ENCODE results near the gene LIPF. TPM values are rescaled to one million over a fixed set of nuclear protein-coding genes. Genes with fewer than 3 reads are reported as not detected.

LIPF gene
- polyA plus RNA-seq, 1 donor from 2014 or later = not detected

GRCh38 chr10:88620441-88620840, 43.8 kb upstream of the LIPF start:
- Histone ChIP-seq H3K36me3 (ENCODE audit: insufficient read depth, low read length) (no peaks in the 10 kb centered on the region), H3K9ac (ENCODE audit: low read length) (no peak overlapping the region), H4K20me1 (ENCODE audit: insufficient read depth) (no peaks in the 10 kb centered on the region), H3K9me3 (ENCODE audit: low read length) (no peaks in the 10 kb centered on the region), H3F3A (ENCODE audit: insufficient read depth, low read length, poor library complexity, severe bottlenecking) (no peaks in the 10 kb centered on the region), H3K27me3 (ENCODE audit: insufficient read depth, low read depth, low read length) (no peaks in the 10 kb centered on the region), H3K4me2 (ENCODE audit: low read length) (no peak overlapping the region), H3K79me2 (replicated peaks; ENCODE audit: insufficient read depth, low read length) (no peaks in the 10 kb centered on the region), H2AFZ (ENCODE audit: low read depth, low read length) (no peak overlapping the region), H3K4me3 (ENCODE audit: low read length) (no peak overlapping the region), H3K27ac (ENCODE audit: low read length) (no peak overlapping the region), H3K9me2 (ENCODE audit: insufficient read depth, low read length) (no peaks in the 10 kb centered on the region)
- no peak for TF ChIP-seq EP300 (conservative IDR thresholded peaks at IDR 0.05; ENCODE audit: poor library complexity, severe bottlenecking)
- no peak for TF ChIP-seq CTCF (IDR thresholded peaks at IDR 0.05; ENCODE audit: poor library complexity, severe bottlenecking)
- TF ChIP-seq EZH2 (IDR thresholded peaks at IDR 0.05; ENCODE audit: borderline replicate concordance, insufficient read depth, low read length, poor library complexity, severe bottlenecking) = no peak
- TF ChIP-seq RAD21 (conservative IDR thresholded peaks at IDR 0.05) = no peak
- no peak for TF ChIP-seq SMC3 (conservative IDR thresholded peaks at IDR 0.05; ENCODE audit: poor library complexity)
- no peak for TF ChIP-seq POLR2AphosphoS5 (IDR thresholded peaks at IDR 0.05)
- no peak for TF ChIP-seq MXI1 (conservative IDR thresholded peaks at IDR 0.05; ENCODE audit: poor library complexity, severe bottlenecking)
- no peak for TF ChIP-seq TAF1 (IDR thresholded peaks at IDR 0.05; ENCODE audit: low read depth)
- TF ChIP-seq REST (IDR thresholded peaks at IDR 0.05; ENCODE audit: borderline replicate concordance) = no peak

GRCh38 chr10:88623835-88624234, 40.4 kb upstream of the LIPF start:
- no peak overlapping the region for H3K27ac ChIP-seq (ENCODE audit: low read length)
- H3K4me3 ChIP-seq (ENCODE audit: low read length) = no peak overlapping the region
- H3K9ac ChIP-seq (ENCODE audit: low read length) = no peak overlapping the region
- H3K79me2 ChIP-seq (replicated peaks; ENCODE audit: insufficient read depth, low read length) = no peaks in the 10 kb centered on the region
- no peaks in the 10 kb centered on the region for H4K20me1 ChIP-seq (ENCODE audit: insufficient read depth)
- TF ChIP-seq SMC3 (conservative IDR thresholded peaks at IDR 0.05; ENCODE audit: poor library complexity) = no peak
- TF ChIP-seq EZH2 (IDR thresholded peaks at IDR 0.05; ENCODE audit: borderline replicate concordance, insufficient read depth, low read length, poor library complexity, severe bottlenecking) = no peak
- TF ChIP-seq REST (IDR thresholded peaks at IDR 0.05; ENCODE audit: borderline replicate concordance) = no peak
- no peak for TF ChIP-seq POLR2AphosphoS5 (IDR thresholded peaks at IDR 0.05)
- TF ChIP-seq CTCF (IDR thresholded peaks at IDR 0.05; ENCODE audit: poor library complexity, severe bottlenecking) = no peak
- no peak for TF ChIP-seq RAD21 (conservative IDR thresholded peaks at IDR 0.05)
- TF ChIP-seq TAF1 (IDR thresholded peaks at IDR 0.05; ENCODE audit: low read depth) = no peak
- TF ChIP-seq EP300 (conservative IDR thresholded peaks at IDR 0.05; ENCODE audit: poor library complexity, severe bottlenecking) = no peak
- no peak for TF ChIP-seq MXI1 (conservative IDR thresholded peaks at IDR 0.05; ENCODE audit: poor library complexity, severe bottlenecking)
- no peaks in the 10 kb centered on the region for H3K36me3 ChIP-seq (ENCODE audit: insufficient read depth, low read length)
- H3K4me2 ChIP-seq (ENCODE audit: low read length) = no peak overlapping the region
- no peak overlapping the region for H2AFZ ChIP-seq (ENCODE audit: low read depth, low read length)
- H3F3A ChIP-seq (ENCODE audit: insufficient read depth, low read length, poor library complexity, severe bottlenecking) = no peaks in the 10 kb centered on the region
- H3K9me3 ChIP-seq (ENCODE audit: low read length) = no peaks in the 10 kb centered on the region
- no peaks in the 10 kb centered on the region for H3K27me3 ChIP-seq (ENCODE audit: insufficient read depth, low read depth, low read length)
- no peaks in the 10 kb centered on the region for H3K9me2 ChIP-seq (ENCODE audit: insufficient read depth, low read length)
